GM19397 (cell line): ENCODE measurements around the gene DHX35.

ENCODE experiments used
- ATAC-seq: cut with Tn5 transposase; IDR thresholded peaks from one replicate; pipeline ENCODE4 v1.9.1; 2021; ENCODE audit warnings: mild to moderate bottlenecking, moderate library complexity; ENCODE audit not compliant: unreplicated experiment

Gene DHX35

DNA sequence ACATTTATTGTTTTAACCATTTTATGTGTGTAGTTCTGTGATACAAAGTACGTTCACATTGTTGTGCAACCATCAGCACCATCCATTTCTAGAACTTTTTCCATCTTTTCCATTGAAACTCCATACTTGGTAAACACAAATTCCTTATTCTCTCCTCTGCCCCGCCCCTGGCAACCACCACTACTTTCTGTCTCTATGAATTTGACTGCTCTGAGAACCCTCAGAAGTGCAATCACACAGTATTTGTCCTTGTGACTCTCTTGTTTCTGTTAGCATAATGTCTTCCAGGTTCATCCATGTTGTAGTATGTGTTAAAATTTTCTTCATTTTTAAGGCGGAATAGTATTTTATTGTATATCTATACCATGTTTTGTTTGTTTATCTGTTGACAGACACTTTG lies 56.9 kb downstream of the DHX35 start:
- ATAC-seq: no peak

DNA sequence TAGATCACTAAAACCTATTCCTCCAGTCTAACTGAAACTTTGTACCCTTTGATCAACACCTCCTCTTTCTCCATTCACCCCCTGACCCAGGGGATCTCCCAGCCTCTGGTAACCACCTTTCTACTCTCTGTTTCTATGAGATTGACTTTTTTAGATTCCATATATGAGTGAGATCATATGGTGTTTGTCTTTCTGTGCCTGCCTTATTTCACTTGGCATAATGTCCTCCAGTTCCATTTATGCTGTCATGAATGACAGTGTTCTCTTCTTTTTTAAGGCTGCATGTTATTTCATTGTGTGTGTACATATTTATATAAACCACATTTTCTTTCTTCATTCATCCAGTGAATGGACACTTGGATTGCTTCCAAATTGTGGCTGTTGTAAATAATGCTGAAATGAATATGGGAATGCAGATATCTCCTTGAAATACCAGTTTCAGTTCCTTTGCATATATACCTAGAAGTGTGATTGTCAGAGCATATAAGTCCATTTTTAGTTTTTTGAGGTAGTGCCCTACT lies 57.7 kb downstream of the DHX35 start:
- ATAC-seq: peak; percentile 79

DNA sequence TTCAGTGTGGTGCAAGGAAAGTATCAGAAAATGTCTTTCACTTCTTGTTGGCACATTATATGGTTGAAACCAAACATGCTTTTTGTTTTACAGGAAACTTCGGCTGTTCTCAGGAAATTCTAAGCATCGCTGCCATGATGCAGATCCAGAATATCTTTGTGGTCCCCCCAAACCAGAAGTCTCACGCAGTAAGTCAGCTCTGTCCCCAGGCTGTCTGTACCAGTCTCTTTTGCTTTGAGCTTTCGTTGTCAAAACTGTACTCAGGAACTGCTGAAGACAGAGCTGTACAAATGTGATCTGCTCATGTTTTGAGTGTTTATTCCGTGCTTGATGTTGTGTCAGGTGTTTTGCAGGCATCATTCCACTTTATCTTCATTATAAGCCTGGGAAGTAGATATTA lies 59.6 kb downstream of the DHX35 start:
- no peak for ATAC-seq

GRCh38 chr20:39025883-39026282 lies 63.7 kb downstream of the DHX35 start:
- ATAC-seq: no peak

DNA sequence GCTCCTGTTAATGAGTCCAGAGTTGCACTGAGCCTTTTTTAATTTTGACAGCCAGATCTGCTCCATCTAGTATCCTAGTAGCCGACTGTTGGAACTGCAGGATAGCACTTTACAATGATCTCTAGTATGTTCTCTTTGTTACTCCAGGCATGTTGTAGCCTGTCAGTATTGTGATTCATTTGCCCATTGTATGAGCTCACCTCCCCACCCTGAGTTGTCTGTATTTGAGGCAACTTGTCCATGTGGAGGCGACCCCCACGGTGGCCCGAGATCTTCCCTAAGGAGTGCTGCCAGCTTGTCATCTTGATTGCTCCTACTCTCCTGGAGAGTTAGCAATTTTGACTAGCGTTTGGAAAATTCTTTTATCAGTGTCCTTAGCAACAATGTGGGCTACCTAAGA lies 67.2 kb downstream of the DHX35 start:
- no peak for ATAC-seq

GRCh38 chr20:39032997-39033396 lies 70.9 kb downstream of the DHX35 start:
- no peak for ATAC-seq

- no peak for ATAC-seq
Measured at GRCh38 chr20:39036011-39036410, 73.9 kb downstream of the DHX35 start.

DNA sequence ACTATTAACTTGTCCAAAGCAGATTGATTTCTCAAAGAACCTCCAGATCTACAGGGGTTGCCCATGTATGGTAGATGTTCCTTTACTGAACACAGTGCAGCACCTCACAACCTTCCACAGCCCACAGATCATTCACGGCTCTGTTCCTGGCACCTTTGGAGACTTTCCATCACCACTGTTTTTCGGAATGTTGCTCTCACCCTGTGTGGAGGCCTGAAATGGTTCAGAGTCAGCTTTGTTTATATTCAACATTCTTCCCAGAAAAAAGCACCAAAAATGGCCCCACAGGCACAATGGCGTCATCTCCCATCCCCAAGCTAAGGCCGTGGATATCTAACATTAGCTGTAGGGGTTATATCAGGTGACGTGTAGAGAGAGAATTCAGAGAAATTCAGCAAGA lies 74.7 kb downstream of the DHX35 start:
- ATAC-seq: no peak

DNA sequence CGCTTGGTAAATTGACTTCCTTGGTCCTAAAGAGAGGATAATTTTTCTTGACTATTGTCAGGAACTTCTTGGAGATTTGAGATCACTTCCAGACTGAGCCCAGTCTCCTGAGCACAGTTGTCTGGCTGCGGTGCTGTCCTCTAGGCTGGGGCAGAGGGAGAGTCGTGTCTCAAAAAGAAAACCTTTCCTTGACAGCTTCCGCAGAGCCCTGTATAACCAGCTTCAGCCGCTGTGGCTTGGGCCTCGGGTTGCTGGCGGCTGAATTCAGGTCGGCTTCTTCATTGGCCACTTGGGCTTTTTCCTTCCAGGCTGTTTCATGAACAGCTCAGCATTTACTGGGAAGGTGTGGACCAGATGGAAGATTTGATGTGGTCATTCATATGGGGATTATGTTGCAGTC lies 75.9 kb downstream of the DHX35 start:
- ATAC-seq: no peak

- ATAC-seq: no peak
Measured at GRCh38 chr20:39038495-39038894, 76.4 kb downstream of the DHX35 start.

- ATAC-seq: no peak
Measured at GRCh38 chr20:39039261-39039660, 77.1 kb downstream of the DHX35 start.

DNA sequence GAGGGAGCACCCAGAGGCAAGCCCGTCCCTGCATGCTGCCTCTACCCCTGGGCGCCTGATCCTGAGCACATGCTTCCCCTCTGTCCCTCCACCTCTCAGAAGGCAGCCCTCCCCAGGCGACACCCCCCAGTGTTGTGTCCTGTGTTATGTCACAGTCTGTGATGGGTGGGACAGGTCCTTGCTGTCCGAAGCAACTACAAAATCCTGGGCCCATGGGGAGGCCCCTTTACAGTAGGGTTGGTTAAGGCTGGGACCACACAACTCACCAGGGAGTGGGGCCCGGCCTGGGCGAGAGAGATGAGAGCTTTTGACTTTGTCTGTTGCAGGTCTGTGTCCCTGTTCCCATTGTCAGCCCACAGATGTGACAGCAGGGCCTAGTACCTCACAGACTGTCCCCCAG lies 78.0 kb downstream of the DHX35 start:
- no peak for ATAC-seq

DNA sequence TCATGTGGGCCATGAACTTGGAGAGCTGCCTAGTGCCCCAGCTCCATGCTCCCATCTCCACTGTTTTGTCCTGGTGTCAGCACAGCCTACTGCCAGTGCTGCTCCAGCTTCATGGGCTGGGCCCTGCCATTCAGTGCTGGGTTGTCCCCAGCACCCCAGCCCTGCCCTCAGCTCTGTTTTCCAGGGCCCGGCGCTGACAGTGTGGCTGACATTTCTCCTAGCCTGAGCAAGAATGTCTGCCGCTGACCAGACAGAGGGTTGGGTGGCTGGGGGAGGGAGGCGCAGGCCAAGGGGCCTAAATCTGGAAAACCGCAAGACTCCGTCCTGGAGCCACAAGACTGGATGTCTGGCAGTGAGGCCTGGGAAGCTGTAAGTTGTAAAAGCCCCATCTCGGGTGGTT lies 78.9 kb downstream of the DHX35 start:
- ATAC-seq: no peak

DNA sequence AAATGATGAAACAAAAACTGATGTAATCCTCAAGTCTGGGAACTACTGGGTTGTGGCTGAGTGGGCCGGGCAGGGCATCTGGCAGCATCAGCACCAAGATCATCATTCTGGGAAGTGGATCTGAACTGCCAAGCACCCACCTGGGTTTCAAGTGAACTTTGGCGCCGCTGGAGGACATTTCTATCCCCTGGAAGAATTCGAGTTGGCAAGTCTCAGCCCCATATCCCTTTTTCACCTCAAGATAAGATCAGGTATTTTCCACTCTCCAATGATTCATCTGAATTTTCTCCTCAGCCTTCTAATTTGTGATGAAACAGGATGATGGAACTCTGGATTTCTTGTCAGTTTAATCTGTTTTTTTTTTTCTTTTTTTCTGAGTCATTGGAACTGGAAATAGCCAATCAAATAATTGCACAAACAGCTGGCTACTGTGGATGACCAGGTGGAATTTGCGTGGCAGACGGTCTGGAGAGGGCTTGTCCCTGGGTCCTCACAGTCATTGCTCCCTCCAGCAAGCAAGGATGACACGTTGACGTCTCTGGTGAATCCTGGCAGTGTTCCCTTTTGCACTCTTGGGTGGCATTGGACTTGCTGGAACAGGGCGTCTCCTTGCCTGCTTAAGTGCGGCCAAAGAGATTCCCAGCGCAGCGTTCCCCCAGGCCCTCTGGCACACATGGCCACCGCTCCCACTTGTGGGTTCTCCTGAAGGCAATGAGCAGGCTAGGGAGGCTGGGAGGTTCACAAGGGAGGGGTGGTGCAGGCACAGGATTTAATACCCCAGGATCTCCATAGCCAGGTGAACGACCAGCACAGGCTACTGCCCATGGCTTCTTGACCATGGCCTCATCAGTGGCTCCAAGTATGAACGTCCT lies 80.4 kb downstream of the DHX35 start:
- ATAC-seq: no peak

- ATAC-seq: no peak
Measured at GRCh38 chr20:39044501-39044900, 82.4 kb downstream of the DHX35 start.

DNA sequence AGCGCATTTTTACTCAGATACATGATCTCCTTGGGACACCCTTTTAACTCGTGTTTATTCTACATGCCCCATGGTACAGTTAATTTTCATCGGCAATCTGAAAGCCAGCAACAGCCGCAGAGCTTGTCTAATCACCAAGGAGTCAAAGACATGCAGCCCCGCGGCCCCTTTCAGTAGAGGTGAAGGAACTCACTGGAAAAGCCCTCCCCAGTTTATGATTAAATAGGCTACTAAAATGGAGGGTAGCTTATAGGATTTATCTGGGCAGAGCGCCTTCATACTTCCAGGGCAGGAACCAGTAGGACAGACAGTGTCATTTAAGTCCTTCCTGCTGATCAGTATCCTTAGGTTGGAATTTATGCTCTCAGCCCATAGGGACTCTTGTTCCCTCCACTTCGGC lies 83.5 kb downstream of the DHX35 start:
- ATAC-seq: no peak

- no peak for ATAC-seq
Measured at GRCh38 chr20:39047417-39047985, 85.4 kb downstream of the DHX35 start.

DNA sequence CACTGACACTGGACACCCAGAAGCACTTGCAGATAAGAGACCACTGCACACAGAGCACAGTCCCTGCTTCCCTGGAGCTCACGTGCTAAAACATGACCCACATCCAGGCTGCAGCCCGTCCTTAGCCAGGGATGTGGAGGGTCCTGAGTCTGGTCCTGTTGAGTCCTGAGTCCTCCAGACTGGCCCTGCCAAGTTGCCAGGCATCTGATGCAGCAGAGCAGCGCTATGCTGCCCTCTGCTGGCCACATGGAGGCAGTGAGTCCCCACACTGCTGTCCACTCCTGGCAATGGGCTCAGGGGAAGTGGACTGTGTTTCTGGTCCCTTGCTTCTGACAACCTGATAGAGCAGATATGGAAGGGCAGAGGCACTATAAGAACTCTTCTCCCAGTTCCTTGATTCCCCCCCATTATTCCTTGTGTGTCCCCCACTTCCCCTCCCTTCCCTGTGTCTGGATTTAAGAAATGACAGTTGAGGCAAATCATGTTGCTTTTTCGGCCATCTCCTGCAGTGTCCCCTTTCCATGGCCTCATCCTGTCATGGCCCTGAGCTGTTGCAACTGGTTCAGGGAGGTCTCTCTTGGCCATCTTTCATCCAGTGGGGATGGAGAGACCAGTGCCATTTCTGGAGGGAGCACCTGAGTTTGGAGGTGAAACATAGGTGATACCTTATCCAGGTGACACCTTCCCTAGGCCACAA lies 86.0 kb downstream of the DHX35 start:
- ATAC-seq: peak; percentile 45

- no peak for ATAC-seq
Measured at GRCh38 chr20:39049148-39049547, 87.0 kb downstream of the DHX35 start.

- ATAC-seq: peak; percentile 90
Measured at GRCh38 chr20:39049684-39050554, 87.8 kb downstream of the DHX35 start.

DNA sequence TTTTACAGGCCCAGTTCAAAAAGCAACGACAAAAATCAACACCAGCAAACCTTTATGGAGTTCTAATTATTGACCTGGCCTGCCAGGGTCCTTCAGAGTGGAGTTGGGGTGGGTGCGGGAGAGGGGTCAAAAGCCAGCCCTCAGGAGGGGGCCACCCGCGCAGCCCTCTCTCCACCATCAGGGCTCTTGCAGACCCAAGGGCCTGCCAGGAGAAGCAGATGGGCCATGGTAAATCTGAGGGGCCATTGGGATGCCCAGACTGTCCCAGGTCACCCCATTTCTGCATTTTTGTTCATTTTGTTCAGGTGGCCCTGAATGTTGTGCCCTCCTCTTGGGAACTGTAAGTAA lies 88.4 kb downstream of the DHX35 start:
- ATAC-seq: no peak
